Measurements from ENCODE around the gene PLPPR4. TPM values are rescaled to one million over a fixed set of nuclear protein-coding genes. Genes with fewer than 3 reads are reported as not detected.
A peak's percentile ranks its signal among the peaks of the same experiment; 100 is the strongest.

The PLPPR4 gene
- polyA plus RNA-seq, 1 donor (not counting 4 experiments of a cell fraction or from before 2014, with no cell fraction given), result not detected

DNA sequence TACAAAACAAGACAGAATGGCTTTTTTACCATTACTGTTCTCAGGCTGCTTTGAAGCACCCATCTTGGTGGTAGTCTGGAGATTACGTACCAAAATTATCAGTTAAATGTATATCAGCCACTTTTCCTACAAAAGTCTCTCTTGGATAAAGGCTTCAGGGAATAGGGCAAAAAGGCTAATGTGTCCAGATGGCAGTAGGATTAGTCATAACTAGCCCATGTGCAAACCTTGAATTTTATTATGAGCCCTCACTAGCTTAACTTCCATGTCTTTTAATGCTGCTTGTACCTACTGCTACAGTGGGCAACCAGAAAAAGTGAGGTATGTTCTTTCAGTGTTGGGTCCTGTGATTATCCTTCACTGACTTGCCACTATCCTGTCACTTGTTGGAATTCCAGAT, 51.0 kb downstream of the PLPPR4 start:
- H3K9me1 ChIP-seq (ENCODE audit: control insufficient read depth, extremely low read depth, insufficient read depth, low read length), result no peaks in the 10 kb centered on the region
- no peaks in the 10 kb centered on the region for H3K27me3 ChIP-seq (ENCODE audit: control insufficient read depth, extremely low read depth, insufficient read depth, low read length)
- no peak overlapping the region for H3K4me3 ChIP-seq (ENCODE audit: control insufficient read depth in 2 of 3, extremely low read depth in 1 of 3, insufficient read depth in 2 of 3, low read depth in 1 of 3, low read length in 3 of 3)
- no peak overlapping the region for H3K9ac ChIP-seq (ENCODE audit: control insufficient read depth, extremely low read depth, insufficient read depth, low read length)
- DNase-seq (ENCODE audit: low read depth, low spot score), result no peak
- H3K4me1 ChIP-seq (ENCODE audit: control insufficient read depth, extremely low read depth, insufficient read depth, low read length), result no peaks in the 10 kb centered on the region
- TF ChIP-seq, protein P1, sequence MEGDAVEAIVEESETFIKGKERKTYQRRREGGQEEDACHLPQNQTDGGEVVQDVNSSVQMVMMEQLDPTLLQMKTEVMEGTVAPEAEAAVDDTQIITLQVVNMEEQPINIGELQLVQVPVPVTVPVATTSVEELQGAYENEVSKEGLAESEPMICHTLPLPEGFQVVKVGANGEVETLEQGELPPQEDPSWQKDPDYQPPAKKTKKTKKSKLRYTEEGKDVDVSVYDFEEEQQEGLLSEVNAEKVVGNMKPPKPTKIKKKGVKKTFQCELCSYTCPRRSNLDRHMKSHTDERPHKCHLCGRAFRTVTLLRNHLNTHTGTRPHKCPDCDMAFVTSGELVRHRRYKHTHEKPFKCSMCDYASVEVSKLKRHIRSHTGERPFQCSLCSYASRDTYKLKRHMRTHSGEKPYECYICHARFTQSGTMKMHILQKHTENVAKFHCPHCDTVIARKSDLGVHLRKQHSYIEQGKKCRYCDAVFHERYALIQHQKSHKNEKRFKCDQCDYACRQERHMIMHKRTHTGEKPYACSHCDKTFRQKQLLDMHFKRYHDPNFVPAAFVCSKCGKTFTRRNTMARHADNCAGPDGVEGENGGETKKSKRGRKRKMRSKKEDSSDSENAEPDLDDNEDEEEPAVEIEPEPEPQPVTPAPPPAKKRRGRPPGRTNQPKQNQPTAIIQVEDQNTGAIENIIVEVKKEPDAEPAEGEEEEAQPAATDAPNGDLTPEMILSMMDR (optimal IDR thresholded peaks at IDR 0.05 in 1 of 3, IDR thresholded peaks at IDR 0.05 in 1 of 3, conservative IDR thresholded peaks at IDR 0.05 in 1 of 3; ENCODE audit: extremely low read depth in 1 of 3, insufficient read depth in 2 of 3, low read length in 3 of 3), result no peak
- TF ChIP-seq EZH2 (IDR thresholded peaks at IDR 0.05; ENCODE audit: low read length), result no peak
- no peaks in the 10 kb centered on the region for H3K9me3 ChIP-seq (ENCODE audit: control insufficient read depth, low read depth, low read length)
- H3K79me2 ChIP-seq (ENCODE audit: control insufficient read depth, insufficient read depth, low read length), result no peaks in the 10 kb centered on the region
- H4K20me1 ChIP-seq (ENCODE audit: control insufficient read depth, extremely low read depth, insufficient read depth, low read length), result no peaks in the 10 kb centered on the region
- H3K4me2 ChIP-seq (ENCODE audit: control insufficient read depth, extremely low read depth, insufficient read depth, low read depth, low read length), result no peak overlapping the region
- H3K36me3 ChIP-seq (ENCODE audit: control insufficient read depth in 2 of 2, extremely low read depth in 1 of 2, insufficient read depth in 2 of 2, low read length in 2 of 2), result no peaks in the 10 kb centered on the region
- no peak for FAIRE-seq
- no peak overlapping the region for H2AFZ ChIP-seq (ENCODE audit: control insufficient read depth, low read length)
- dilution Hi-C loops (cut with MboI; ENCODE audit: extremely low pct_ligation_motif_present, low sequenced_read_pairs), result no loop called here
- no peak overlapping the region for H3K27ac ChIP-seq (ENCODE audit: control insufficient read depth, insufficient read depth, low read length)

DNA sequence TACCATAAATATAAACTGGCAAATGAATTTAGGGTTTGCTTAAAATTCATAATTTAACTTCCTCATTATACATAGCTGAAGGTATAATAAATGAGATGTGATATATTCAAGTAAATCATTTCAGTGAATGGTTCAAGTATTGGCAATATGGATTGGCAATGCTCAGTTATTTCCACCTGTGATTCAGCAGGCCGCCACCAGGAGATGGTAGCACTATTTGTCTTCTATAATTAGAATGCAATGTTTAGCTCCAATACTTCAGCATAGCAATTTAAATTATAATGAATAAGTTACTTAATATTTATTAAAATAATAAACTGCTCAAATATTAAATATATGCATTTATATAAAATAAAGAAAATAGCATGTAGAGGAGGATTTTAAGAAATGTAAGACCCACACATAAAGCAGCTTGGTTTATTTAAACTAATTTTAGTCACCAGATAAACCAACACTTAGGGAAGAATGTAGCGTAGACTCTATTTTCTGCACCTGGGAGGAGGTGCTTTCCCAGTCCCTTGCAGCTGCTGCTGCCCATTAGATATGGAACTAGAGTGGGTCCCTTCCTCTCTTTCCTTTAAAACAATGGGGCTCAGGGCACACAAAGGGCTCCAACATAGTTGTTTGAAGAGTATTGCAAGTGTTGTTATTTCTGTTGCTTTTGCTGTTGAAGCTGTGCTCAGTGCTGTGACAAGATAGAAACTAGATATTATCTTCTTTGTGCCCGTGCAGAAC, 62.1 kb downstream of the PLPPR4 start:
- H3K4me1 ChIP-seq (ENCODE audit: control insufficient read depth, extremely low read depth, insufficient read depth, low read length), result no peaks in the 10 kb centered on the region
- H3K27me3 ChIP-seq (ENCODE audit: control insufficient read depth, extremely low read depth, insufficient read depth, low read length), result peaks cover 2% of the 10 kb centered on the region
- no peaks in the 10 kb centered on the region for H4K20me1 ChIP-seq (ENCODE audit: control insufficient read depth, extremely low read depth, insufficient read depth, low read length)
- dilution Hi-C loops (cut with MboI; ENCODE audit: extremely low pct_ligation_motif_present, low sequenced_read_pairs), result no loop called here
- H3K4me2 ChIP-seq (ENCODE audit: control insufficient read depth, extremely low read depth, insufficient read depth, low read depth, low read length), result no peak overlapping the region
- H3K9me1 ChIP-seq (ENCODE audit: control insufficient read depth, extremely low read depth, insufficient read depth, low read length), result no peaks in the 10 kb centered on the region
- no peaks in the 10 kb centered on the region for H3K79me2 ChIP-seq (ENCODE audit: control insufficient read depth, insufficient read depth, low read length)
- H3K9me3 ChIP-seq (ENCODE audit: control insufficient read depth, low read depth, low read length), result no peaks in the 10 kb centered on the region
- no peak overlapping the region for H3K27ac ChIP-seq (ENCODE audit: control insufficient read depth, insufficient read depth, low read length)
- FAIRE-seq (no peak), DNase-seq (ENCODE audit: low read depth, low spot score) (no peak)
- no peaks in the 10 kb centered on the region for H3K36me3 ChIP-seq (ENCODE audit: control insufficient read depth in 2 of 2, extremely low read depth in 1 of 2, insufficient read depth in 2 of 2, low read length in 2 of 2)
- no peak overlapping the region for H2AFZ ChIP-seq (ENCODE audit: control insufficient read depth, low read length)
- TF ChIP-seq, protein P1 (optimal IDR thresholded peaks at IDR 0.05 in 1 of 3, IDR thresholded peaks at IDR 0.05 in 1 of 3, conservative IDR thresholded peaks at IDR 0.05 in 1 of 3; ENCODE audit: extremely low read depth in 1 of 3, insufficient read depth in 2 of 3, low read length in 3 of 3), result peak in 2 of 3 experiments; percentile 22 to 41
- TF ChIP-seq EZH2 (IDR thresholded peaks at IDR 0.05; ENCODE audit: low read length), result no peak
- no peak overlapping the region for H3K9ac ChIP-seq (ENCODE audit: control insufficient read depth, extremely low read depth, insufficient read depth, low read length)
- H3K4me3 ChIP-seq (ENCODE audit: control insufficient read depth in 2 of 3, extremely low read depth in 1 of 3, insufficient read depth in 2 of 3, low read depth in 1 of 3, low read length in 3 of 3), result no peak overlapping the region

Data from keratinocyte (primary cell).